Occipital lobe (tissue), 2 donors: ENCODE data around the gene PABPC1L. TPM values are rescaled to one million over a fixed set of nuclear protein-coding genes. Genes with fewer than 3 reads are reported as not detected.

Experiments used
- DNase-seq: peaks from one replicate; lab custom pipeline; 2025; lab: John Stamatoyannopoulos, UW
- total RNA-seq: library from RNA; depleted of rRNA; stranded (reverse); fragments of >200 nt; gene quantifications from one replicate; pipeline ENCODE4 v1.2.3, GENCODE V29; 2014

The PABPC1L gene
- total RNA-seq, 1 donor from 2014 or later = 4.4 TPM

GRCh38 chr20:44942264-44942973, 32.6 kb downstream of the PABPC1L start:
- DNase-seq = no peak

GRCh38 chr20:44943828-44944227, 34.0 kb downstream of the PABPC1L start:
- no peak for DNase-seq

DNA sequence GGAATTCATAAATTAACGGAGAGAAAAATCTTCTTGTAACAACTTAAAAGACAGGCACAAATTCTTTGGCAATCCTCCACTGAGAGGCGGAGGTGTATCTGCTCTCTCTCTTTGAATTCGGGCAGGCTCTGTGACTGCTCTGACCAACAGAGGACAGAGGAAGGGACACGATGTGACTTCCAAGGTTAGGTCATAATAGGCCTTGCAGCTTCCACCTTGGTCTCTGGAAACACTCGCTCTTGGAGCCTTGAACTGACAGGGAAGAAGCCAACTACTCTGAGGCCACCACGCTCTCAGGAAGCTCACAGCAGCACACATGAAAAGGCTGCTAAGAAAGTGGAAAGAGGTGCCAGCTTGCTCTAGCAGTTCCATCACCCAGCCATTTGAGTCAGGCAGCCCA, 35.4 kb downstream of the PABPC1L start:
- no peak for DNase-seq

DNA sequence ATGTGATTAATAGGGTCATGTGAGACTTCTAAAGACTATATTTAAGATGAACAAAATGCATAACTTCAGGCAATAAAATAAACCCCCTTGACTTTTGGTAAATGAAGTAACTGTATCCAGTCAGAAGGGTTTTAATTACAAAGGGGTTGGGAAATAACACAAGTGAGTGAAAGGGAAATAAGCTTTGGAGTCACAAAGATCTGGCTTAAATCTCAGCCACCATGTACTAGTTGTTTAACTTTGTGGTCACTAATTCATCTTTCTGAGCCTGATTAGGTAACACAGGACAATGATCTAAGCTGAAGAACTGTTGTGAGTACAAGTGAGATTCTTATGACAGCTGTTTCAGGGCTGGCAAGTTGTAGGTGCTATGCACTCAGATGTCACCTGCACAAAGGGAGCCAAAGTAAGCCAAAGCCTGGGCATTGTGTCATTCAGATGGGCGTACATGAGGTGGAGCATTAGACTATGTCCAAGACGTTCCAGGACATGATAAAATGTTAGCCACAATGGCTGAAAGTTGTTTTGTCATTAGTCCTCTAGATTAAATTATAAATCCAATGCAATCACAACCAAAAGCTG, 36.5 kb downstream of the PABPC1L start:
- DNase-seq = no peak

GRCh38 chr20:44948107-44948506, 38.2 kb downstream of the PABPC1L start:
- no peak for DNase-seq

DNA sequence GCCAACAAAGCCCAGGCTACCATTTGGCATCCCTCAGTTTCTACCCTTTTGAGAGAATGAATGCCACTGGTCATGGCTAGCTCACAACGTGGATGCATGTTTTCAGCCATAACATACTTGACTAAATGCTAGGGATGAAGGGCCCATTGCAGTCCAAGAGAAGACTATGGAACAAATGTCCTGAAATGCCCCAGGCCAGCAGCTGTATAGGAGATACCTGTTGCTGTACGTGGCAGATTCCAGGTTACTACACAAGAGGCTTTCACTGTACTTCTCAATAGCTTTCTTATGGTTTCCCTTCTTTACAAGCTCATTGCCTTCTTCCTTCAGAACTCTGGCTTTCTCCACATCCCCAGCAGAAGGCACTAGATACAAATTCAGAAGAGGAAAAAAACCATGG, 38.7 kb downstream of the PABPC1L start:
- DNase-seq = no peak

- DNase-seq = no peak
These were observed 40.5 kb downstream of the PABPC1L start for GRCh38 chr20:44950368-44950767.

DNA sequence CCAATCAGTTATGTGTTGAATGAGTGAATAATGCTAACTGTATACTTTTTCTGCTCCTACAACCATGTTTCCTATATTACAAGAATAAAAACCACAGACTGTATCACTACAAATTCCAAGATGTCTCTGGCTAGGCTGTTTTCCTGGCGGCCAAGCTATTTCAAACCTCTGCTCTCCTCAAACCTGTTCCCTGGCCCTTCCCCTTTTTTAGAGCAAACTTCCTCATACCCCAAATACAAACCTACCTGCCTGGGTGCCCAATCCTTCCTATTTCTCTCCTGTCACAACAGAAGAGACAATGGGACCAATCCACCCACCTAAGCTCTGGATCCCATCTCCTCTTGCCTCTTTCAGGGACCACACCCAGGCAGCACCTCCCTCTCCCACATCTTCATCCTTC, 42.9 kb downstream of the PABPC1L start:
- DNase-seq = no peak

- no peak for DNase-seq
These were observed 44.4 kb downstream of the PABPC1L start for GRCh38 chr20:44954211-44954610.

DNA sequence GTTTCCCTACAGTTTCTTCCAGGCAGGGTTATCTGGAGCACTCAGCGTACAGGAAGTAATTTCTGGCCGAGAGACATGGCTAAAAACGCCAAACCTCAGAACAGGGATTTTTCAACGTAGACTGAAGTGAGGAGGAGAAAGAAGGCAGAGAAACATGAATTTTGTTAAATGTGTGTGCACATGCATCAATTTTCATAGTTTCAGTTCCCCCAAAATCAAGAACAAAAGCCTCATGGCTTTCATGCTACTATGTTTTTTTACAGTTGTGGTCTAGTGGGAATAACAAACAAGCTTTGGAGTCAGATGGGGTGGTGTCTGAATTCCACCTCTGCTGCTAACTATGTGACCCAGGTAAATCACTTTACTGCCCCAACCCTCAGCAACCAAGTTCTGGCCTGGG, 45.4 kb downstream of the PABPC1L start:
- DNase-seq = no peak

- no peak for DNase-seq
These were observed 46.5 kb downstream of the PABPC1L start for GRCh38 chr20:44956410-44956809.

GRCh38 chr20:44958276-44958675, 48.4 kb downstream of the PABPC1L start:
- DNase-seq = no peak

DNA sequence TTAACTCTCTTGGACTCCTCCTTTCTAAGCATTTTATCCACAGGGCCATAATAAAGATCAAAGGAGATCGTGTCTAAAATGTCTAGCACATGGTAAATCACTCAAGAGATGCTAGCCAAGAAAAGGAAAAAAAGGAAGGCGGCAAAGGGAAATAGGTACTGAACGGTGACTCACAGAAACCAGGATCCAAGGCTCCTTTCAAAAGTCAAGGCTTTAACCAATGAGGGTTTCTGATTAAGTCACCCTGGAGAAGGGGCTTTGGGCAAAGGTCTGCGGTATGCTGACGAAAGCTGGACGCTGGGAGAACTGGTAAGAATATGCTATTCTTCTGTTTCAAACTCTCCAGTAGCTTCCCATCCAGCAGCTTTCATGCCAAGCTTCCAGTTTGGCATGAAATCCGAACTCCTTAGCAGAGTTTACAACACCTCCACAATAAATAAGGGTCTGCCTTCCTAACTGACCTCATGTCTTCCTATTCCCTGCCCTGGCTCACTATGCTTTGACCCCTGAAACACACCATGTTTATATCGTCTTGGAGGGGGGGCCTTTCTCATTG, 49.3 kb downstream of the PABPC1L start:
- no peak for DNase-seq

- peak; percentile 18 for DNase-seq
These were observed 49.8 kb downstream of the PABPC1L start for GRCh38 chr20:44959638-44960102.

DNA sequence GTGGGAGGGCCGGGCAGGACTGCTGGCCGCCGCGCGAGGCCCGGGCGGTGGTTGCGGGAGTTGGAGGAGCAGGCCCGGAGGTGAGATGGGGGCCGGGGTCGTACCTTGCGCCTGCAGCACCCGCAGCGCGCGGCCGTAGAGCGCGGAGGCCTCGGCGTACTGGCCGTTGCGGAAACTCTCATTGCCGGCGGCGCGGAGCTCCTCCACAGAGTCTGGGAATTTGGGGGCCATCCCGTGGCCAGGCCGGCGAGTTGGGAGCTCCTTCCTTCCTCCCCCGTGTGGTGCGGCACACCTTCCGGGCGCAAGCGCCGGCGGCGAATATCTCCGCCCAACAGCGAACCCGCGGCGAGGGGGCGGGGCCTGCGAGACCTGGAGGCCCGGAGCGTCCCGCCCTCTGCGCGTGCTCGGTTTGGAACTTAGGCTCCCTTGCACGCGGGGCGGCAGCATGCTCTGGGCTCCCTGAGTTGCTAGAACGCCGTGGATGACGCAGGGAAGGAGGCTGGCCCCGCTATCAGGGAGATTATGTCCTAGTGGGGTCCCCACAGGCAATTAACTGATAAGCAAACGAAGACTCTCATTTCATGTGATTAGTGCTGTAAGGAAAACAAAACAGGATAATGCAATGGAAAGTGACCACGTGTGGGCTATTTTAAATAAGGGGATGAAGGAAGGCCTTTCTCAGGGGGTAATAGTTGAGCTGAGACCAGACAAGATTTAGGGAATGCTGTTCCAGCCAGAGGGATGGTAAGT, 50.4 kb downstream of the PABPC1L start, which contains the start of gene TOMM34:
Gene TOMM34, minus strand, starts transcription at position 295 of the 750 bp plus-strand sequence. Its CDS starts 64 bp downstream, at position 231.
- DNase-seq = peak; percentile 88

- DNase-seq = no peak
These were observed 51.4 kb downstream of the PABPC1L start for GRCh38 chr20:44961011-44961869.

DNA sequence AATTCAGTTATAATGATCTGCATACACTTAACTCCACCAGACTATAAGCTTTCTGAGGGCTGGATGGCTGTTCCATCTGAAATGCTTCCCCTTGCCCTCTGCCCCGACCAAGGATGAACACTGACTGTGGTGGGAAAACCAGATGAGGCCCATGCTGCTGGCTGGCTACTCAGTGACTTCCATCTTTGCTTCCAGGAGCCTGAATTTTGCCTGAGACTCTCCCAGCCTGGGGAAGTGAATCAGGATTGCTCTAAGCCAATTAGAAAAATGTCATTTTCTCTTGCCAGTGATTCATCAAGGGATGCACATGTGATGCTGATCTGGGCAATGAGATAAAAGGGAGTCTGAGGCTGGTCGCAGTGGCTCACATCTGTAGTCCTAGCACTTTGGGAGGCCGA, 52.0 kb downstream of the PABPC1L start:
- no peak for DNase-seq

DNA sequence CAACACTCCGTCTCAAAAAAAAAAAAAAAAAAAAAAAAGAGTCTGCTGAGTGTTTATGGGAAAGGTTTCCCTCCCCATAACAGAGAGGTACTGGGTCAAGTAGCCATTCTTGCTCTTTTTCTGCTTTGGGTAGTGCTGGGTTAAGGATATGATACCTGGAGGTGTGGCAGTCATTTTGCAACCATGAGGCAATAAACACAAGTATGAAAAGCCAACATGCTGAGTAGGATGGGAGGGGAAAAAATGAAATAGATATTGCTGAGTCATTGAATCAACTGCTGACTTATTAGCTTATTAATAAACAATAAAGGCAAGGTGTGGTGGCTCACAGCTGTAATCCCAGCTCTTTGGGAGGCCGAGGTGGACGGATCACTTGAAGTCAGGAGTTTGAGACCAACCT, 52.6 kb downstream of the PABPC1L start:
- no peak for DNase-seq

GRCh38 chr20:44963325-44964215, 53.7 kb downstream of the PABPC1L start:
- no peak for DNase-seq

- no peak for DNase-seq
These were observed 55.8 kb downstream of the PABPC1L start for GRCh38 chr20:44965651-44966029.
